ENCODE measurements around the gene NFIA. TPM values are rescaled to one million over a fixed set of nuclear protein-coding genes. Genes with fewer than 3 reads are reported as not detected.

Gene NFIA
- total RNA-seq, 1 experiment from 2014 or later, result 0.35 TPM

GRCh38 chr1:61115436-61115835 lies 33.1 kb downstream of the NFIA start:
- Mint-ChIP-seq H3K27ac (no peak overlapping the region), H3K9me3 (no peaks in the 10 kb centered on the region; a peak in 1 of 5 replicates), H3K36me3 (ENCODE audit: insufficient read depth in 1 of 3, low read depth in 3 of 3) (no peaks in the 10 kb centered on the region; a peak in 1 of 7 replicates), H3K4me1 (peaks cover 15 to 21% of the 10 kb centered on the region in 2 experiments), H3K27me3 (ENCODE audit: low read depth) (no peaks in the 10 kb centered on the region; the same call in 1 of the 2 replicates), H3K4me3 (no peak overlapping the region)
- H3K79me1 ChIP-seq (ENCODE audit: insufficient read depth, low read depth, low read length, poor library complexity, severe bottlenecking), result no peaks in the 10 kb centered on the region
- no peak overlapping the region for H2BK15ac ChIP-seq (ENCODE audit: low read depth, low read length)
- H3K79me2 ChIP-seq (ENCODE audit: insufficient read depth, low read length), result no peaks in the 10 kb centered on the region
- no peaks in the 10 kb centered on the region for H3K27me3 ChIP-seq (ENCODE audit: insufficient read depth, low read length)
- H2AFZ ChIP-seq (ENCODE audit: low read length), result no peak overlapping the region
- H2BK20ac ChIP-seq (ENCODE audit: low read depth, low read length, poor library complexity, severe bottlenecking), result no peak overlapping the region
- no peak overlapping the region for H3K4ac ChIP-seq (ENCODE audit: low read depth, low read length)
- no peak overlapping the region for H4K5ac ChIP-seq (ENCODE audit: insufficient read length, low read depth, low read length)
- H3K9ac ChIP-seq (ENCODE audit: extremely low read depth, insufficient read length, low read length), result no peak overlapping the region
- H2AK5ac ChIP-seq (ENCODE audit: insufficient read length, low read length), result no peak overlapping the region
- H2BK5ac ChIP-seq (ENCODE audit: insufficient read length, low read length), result no peak overlapping the region
- H4K20me1 ChIP-seq (ENCODE audit: control insufficient read depth, insufficient read depth, insufficient read length), result no peaks in the 10 kb centered on the region
- H3K56ac ChIP-seq (ENCODE audit: insufficient read length, low read depth, low read length), result no peak overlapping the region
- no peak overlapping the region for H3K27ac ChIP-seq (ENCODE audit: insufficient read length, low read depth, low read length)
- no peaks in the 10 kb centered on the region for H3K23me2 ChIP-seq (ENCODE audit: insufficient read length, low read depth, low read length, poor library complexity, severe bottlenecking)
- H3K14ac ChIP-seq (ENCODE audit: insufficient read depth, low read length), result no peak overlapping the region
- H2BK120ac ChIP-seq (ENCODE audit: low read depth, low read length, poor library complexity, severe bottlenecking), result no peak overlapping the region
- H3K18ac ChIP-seq (ENCODE audit: insufficient read length, low read depth, low read length), result no peak overlapping the region
- no peak overlapping the region for H2BK12ac ChIP-seq (ENCODE audit: insufficient read length, low read depth, low read length)
- no peaks in the 10 kb centered on the region for H3K9me3 ChIP-seq (ENCODE audit: control insufficient read depth, low read depth, low read length)
- no peak overlapping the region for H4K8ac ChIP-seq (replicated peaks; ENCODE audit: insufficient read length, low read depth, low read length)
- H3T11ph ChIP-seq (ENCODE audit: low read length), result no peak overlapping the region
- H3K4me1 ChIP-seq (ENCODE audit: insufficient read depth, low read length), result peaks cover 4% of the 10 kb centered on the region; the same call in 1 of the 2 replicates
- no peak overlapping the region for H4K91ac ChIP-seq (ENCODE audit: insufficient read length, low read depth, low read length)
- DNase-seq, result no peak
- TF ChIP-seq CTCF (conservative IDR thresholded peaks at IDR 0.05), result no peak
- no peak overlapping the region for H3K4me2 ChIP-seq (ENCODE audit: insufficient read depth, insufficient read length, low read length)
- WGBS (ENCODE audit: extremely low coverage, insufficient read length, low lambda C conversion rate), result no CpG with 5 or more reads among the region's 7 CpGs
- no peak overlapping the region for H3K23ac ChIP-seq (ENCODE audit: insufficient read length, low read depth, low read length)

All from H9 (cell line).